GM18520 (cell line): ENCODE measurements around the gene PPP6R1.
A peak's percentile ranks its signal among the peaks of the same experiment; 100 is the strongest.

ENCODE experiments used
- ATAC-seq: cut with Tn5 transposase; IDR thresholded peaks from one replicate; pipeline ENCODE4 v1.9.1; 2021; ENCODE audit not compliant: unreplicated experiment

The PPP6R1 gene

GRCh38 chr19:55258828-55259539 lies at the start of gene PPP6R1:
Gene PPP6R1 (minus strand): TSS chr19:55259017. CDS start chr19:55247103, 11,914 bp downstream.
- ATAC-seq = peak; percentile 74

DNA sequence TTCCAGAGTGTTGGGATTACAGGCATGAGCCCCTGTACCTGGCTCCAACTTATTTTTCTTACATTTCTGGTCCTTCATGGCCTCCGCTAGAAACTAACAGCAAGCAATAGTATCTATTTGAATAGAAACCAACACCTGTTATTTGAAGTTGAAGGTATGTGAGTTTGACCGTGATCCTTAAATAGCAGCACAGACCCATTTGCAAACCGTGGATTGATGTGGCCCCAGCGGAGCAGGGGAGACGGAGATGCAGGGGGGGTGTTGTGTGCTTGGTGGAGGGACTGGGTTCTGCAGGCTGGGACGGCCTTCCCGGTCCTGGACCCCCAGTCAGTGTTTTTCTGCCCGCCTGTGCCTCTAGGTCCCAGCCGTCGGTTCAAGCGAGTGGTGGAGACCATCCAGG lies 49.5 kb upstream of the PPP6R1 start:
- no peak for ATAC-seq

GRCh38 chr19:55306712-55307111 lies 47.9 kb upstream of the PPP6R1 start:
- ATAC-seq = no peak

DNA sequence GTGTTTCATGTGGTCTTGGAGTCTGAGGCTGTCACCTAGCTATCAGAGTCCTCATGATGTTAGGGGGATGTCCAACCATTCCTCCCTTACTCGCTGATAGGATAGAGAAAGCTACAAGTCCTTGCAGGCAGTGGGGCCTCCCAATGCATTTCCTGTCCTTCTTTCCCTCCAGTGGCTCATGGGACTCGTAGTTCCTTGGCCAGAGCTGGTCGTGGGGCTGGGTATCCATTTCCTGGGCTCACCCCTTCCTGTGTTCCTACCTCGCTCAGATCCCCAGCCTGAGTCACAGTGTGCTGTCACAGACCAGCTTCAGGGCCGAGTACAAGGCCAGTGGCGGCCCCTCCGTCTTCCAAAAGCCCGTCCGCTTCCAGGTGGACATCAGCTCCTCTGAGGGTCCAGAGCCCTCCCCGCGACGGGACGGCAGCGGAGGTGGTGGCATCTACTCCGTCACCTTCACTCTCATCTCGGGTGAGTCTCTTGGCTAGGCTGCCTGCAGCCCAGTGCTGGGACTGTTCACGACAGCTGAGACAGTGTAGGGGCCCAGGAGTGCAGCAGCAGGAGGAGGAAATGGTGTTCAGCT lies 47.3 kb upstream of the PPP6R1 start:
- no peak for ATAC-seq

DNA sequence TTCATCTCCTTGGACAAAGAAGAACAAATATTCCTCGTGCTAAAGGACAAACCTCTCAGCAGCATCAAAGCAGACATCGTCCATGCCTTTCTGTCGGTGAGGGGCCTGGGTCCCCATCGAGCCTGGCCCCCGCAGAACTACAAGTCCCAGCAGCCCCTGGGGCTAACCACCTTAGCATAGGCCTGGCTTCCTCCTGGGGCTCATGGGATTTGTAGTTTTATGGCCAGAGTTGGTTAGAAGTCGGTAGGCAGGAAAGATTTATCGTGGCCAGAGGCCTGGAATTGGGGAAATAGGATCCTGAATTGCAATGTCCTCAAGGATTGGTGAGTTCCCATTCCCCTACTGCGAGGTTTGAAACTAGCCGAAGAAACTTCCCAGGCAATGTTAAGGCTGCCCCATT lies 46.7 kb upstream of the PPP6R1 start:
- no peak for ATAC-seq

- ATAC-seq = no peak
Measured at GRCh38 chr19:55304980-55305379, 46.2 kb upstream of the PPP6R1 start.

- no peak for ATAC-seq
Measured at GRCh38 chr19:55304279-55304978, 45.6 kb upstream of the PPP6R1 start.

GRCh38 chr19:55303477-55303876 lies 44.7 kb upstream of the PPP6R1 start:
- no peak for ATAC-seq

DNA sequence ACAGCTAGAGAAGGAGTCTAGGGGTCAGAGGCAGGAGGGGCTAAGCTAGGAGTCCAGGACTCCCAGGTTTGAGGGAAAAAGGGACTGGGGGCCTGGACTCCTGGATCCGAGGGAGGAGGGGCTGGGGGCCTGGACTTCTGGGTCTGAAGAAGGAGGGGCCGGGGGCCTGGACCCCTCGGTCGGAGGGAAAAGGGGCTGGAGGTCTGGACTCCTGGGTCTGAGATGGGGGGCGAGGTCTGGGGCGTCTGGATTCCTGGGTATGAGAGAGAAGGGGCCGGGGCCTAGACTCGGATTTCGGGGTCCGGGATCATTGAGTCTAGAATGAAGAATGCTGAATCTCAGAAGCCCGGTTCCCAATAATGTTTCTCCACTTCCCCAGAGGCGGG lies 43.5 kb upstream of the PPP6R1 start:
- ATAC-seq = no peak

DNA sequence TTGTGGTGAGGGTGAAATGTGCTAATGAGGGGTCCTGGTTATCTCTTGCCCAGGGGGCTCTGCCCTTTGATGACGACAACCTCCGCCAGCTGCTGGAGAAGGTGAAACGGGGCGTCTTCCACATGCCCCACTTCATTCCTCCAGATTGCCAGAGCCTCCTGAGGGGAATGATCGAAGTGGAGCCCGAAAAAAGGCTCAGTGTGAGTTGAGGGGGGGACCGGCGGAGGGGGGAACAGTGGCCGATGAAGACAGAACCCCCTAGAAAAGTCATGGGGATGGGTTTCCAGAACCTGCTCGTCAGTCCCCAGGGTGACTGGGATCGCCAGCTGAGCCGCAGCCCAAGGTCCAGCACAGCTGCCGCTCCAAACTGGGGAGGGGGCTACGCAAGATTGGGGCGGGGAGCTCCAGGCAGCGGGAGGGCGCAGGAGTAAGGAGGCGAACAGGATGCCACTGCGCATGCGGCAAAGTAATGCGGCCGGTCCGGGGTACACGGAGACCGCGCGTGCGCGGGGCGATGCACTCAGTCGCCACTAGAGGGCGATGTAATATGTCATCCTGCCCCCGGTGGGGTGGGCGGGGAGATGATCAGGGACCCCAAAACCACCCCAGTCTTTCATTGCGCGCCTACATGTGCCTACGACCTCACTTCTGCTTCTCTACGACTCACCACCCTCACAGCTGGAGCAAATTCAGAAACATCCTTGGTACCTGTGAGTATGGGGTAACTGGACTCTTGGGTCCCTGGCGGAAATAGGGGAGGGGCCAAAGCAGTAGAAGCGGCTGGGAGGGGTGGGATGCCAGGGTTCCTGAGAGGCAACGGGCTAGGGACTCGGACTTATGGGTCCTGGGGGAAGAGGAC lies 42.9 kb upstream of the PPP6R1 start:
- peak; percentile 70 for ATAC-seq

- no peak for ATAC-seq
Measured at GRCh38 chr19:55300886-55301458, 42.2 kb upstream of the PPP6R1 start.

GRCh38 chr19:55299991-55300390 lies 41.2 kb upstream of the PPP6R1 start:
- ATAC-seq = no peak

GRCh38 chr19:55297267-55297666 lies 38.5 kb upstream of the PPP6R1 start:
- ATAC-seq = no peak

GRCh38 chr19:55289117-55289796 lies 30.4 kb upstream of the PPP6R1 start:
- ATAC-seq = no peak

DNA sequence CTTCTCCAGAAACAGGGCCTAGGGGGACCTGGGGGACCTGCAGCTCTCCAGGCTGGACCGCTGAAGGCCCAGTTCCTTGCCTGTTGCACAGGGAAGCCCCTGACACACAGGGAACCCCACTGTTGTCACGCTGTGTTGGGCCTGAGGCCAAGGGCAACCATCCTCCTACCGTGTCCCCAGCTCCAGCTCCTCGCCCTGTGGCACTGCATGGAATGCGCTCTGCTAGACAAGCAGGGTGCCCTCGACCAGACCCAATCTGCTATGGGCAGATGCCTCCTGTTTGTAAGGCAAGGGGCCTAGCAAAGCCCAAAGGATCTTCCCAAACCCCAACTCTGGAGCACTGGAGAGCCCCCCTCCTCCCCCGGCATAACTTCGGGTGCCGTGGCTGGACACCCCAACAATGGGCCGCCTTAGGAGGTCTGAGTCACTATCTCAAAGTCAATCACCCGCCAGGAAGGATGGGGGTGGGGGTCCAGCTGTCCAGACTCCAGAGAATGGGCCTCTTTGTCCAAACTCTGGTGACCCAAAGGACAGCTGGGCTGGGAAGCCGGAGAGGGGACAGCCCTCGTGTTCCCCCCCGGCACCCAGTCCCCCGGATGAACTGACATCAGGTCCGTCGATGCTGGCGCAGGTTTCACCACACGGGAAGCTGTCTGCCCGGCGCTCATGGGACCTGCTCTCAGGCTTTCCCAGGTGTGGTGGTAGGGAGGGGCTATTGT lies 28.7 kb upstream of the PPP6R1 start:
- ATAC-seq = no peak

DNA sequence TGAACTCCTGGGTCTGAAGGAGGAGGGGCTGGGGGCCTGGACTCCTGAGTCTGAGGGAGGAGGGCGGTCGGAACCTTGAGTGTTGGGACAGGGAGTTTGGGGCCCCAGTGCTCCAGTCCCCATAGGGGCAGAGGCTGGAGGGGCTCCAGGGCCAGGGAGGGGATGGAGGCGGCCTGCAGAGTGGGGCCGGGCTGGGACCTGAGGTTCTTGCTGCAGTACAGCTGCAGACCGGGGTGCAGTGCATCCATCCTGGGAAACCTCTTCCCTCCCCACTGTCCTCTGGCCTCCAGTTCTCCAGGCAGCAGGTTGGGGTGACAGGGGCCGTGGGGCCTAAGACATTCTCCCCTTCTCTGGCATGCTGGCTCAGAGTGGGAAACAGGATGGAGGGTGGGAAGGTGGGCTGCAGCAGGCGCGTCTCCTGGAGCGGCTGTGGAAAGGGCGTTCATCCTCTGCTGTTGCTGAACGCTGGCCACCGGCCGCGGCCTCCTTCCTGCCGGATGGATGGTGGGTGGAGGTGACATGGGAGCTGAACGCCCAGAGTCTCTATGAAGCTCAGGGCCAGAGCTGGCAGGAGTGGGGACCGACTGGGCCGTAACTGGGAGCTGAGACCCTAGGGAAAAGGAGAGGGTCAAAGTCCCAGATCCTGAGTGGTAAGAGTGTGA lies 26.5 kb upstream of the PPP6R1 start:
- ATAC-seq = no peak

DNA sequence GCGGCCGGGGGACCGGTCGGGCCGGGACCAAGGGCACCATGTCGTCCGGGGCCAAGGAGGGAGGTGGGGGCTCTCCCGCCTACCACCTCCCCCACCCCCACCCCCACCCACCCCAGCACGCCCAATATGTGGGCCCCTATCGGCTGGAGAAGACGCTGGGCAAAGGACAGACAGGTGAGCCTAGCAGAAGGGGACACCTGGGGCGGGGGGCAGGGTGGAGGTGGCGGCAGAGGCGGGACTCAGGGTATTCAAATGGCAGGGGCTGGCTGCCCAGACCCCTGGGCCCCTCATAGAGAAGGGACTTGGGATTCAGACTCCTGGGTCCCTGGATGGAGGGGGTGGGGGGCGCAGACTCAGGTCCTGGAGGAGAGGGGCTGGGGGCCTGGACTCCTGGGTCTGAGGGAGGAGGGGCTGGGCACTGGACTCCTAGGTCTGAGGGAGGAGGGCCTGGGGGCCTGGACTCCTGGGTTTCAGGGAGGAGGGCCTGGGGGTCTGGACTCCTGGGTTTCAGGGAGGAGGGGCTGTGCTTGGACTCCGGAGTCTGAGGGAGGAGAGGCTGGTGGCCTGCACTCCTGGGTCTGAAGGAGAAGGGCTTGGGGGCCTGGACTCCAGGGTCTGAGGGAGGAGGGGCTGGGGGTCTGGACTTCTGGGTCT lies 25.7 kb upstream of the PPP6R1 start:
- no peak for ATAC-seq

DNA sequence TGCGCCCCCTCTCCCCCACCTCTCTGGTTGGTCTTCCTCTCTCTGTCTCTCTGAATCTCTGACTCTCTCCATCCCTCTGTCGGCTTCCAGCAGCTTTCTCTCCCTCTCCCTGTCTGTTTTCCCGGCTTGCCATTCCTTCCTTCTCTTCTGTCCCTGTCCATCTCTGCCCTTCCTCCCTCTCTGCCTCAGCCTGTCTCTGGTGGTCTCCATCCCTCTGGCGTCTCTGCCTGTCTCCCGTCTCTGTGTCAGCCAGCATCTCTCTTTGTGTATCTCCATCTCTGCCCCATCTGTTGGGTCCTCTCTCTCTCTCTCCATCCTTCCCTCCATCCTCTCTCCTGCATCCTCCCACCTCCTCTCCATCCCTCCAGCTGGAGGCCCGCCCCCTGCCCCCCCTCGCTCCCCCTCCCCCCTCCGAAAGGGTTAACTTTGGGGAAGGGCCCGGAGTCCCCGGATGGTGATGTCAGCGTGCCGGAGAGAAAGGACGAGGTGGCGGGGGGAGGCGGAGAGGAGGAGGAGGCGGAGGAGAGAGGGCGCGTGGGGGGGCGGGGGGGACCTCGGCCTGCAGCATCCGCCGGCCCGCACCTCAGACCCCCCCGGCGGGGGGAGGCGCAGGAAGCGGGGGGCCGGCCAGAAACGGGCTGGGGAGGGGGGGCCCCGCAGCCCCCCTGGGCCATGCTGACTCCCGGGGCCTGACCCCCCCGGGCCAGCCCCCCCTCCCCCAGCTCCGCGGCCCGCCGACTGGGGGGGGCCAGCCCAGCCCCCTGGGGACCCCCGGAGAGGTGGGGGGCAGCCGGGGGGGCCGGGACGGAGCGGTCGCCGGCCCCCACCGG lies 24.9 kb upstream of the PPP6R1 start, which contains the start of gene BRSK1:
TSS of gene BRSK1 (plus strand) at position 450 of the 830 bp plus-strand sequence. CDS start 446 bp downstream, outside the sequence.
- no peak for ATAC-seq
